DND-41 (cell line): ENCODE measurements around the gene COL23A1.

Experiments
- ATAC-seq: fragments of 200-7000 bp; cut with Tn5 transposase; 3 replicates; pipeline ENCODE4 v1.9.1; 2021; ENCODE audit warnings: low read depth; ENCODE audit not compliant: insufficient read depth
- DNase-seq: peaks from one replicate; pipeline ENCODE4 v3.0.0-alpha.2; 2020
- H2AFZ ChIP-seq: 2 replicates; pipeline ENCODE4 v1.6.0; 2012; ENCODE audit warnings: low read depth, low read length
- H3K27ac ChIP-seq: 2 replicates; pipeline ENCODE4 v1.5.1; 2012; ENCODE audit warnings: low read length, inconsistent platforms
- H3K27me3 ChIP-seq: fragments of 200-600 bp; sonication (generic); 2 replicates; pipeline ENCODE4 v1.6.0; 2012; ENCODE audit warnings: low read length, mild to moderate bottlenecking, inconsistent platforms; ENCODE audit not compliant: insufficient read depth, poor library complexity
- H3K36me3 ChIP-seq: 2 replicates; pipeline ENCODE4 v1.5.1; 2012; ENCODE audit warnings: low read length, inconsistent platforms; ENCODE audit not compliant: insufficient read depth
- H3K4me1 ChIP-seq: 2 replicates; pipeline ENCODE4 v1.5.1; 2012; ENCODE audit warnings: mild to moderate bottlenecking, low read length; ENCODE audit not compliant: insufficient read depth
- H3K4me2 ChIP-seq: 2 replicates; pipeline ENCODE4 v1.6.0; 2012; ENCODE audit warnings: mild to moderate bottlenecking, moderate library complexity, low read length, inconsistent platforms; ENCODE audit not compliant: insufficient read depth
- H3K4me3 ChIP-seq, 2 experiments: fragments of 200-600 bp in 1 of 2; shearing (Covaris generic) in 1 of 2; 2 replicates each; pipeline ENCODE4 v1.5.1; 2012 to 2016; ENCODE audit warnings: inconsistent platforms in 2 of 2, low read length in 2 of 2, mild to moderate bottlenecking in 2 of 2, low read depth in 1 of 2, moderate library complexity in 1 of 2
- H3K79me2 ChIP-seq: 2 replicates; pipeline ENCODE4 v1.6.0; 2012; ENCODE audit warnings: low read length, inconsistent platforms; ENCODE audit not compliant: insufficient read depth
- H3K9ac ChIP-seq: 2 replicates; pipeline ENCODE4 v1.6.0; 2012; ENCODE audit warnings: low read depth, mild to moderate bottlenecking, inconsistent platforms, low read length, moderate library complexity
- H3K9me3 ChIP-seq: 2 replicates; pipeline ENCODE4 v1.5.1; 2012; ENCODE audit warnings: low read length, moderate library complexity, mild to moderate bottlenecking, inconsistent platforms; ENCODE audit not compliant: insufficient read depth, severe bottlenecking
- H4K20me1 ChIP-seq: 2 replicates; pipeline ENCODE4 v1.6.0; 2012; ENCODE audit warnings: low read length; ENCODE audit not compliant: insufficient read depth
- EZH2 ChIP-seq: IDR thresholded peaks from 3 replicates; pipeline ENCODE4 v1.6.1; 2012; ENCODE audit warnings: borderline replicate concordance, low read depth, mild to moderate bottlenecking, moderate library complexity, low read length, inconsistent platforms; ENCODE audit not compliant: severe bottlenecking
- TF ChIP-seq, protein P1 (sequence below): IDR thresholded peaks from 2 replicates; pipeline ENCODE4 v1.5.1; 2012; ENCODE audit warnings: borderline replicate concordance, low read length, moderate library complexity, mild to moderate bottlenecking; ENCODE audit not compliant: poor library complexity, severe bottlenecking; ENCODE audit errors: extremely low read depth

COL23A1 gene

GRCh38 chr5:178441486-178442270 is 148.5 kb downstream of the COL23A1 start:
- Histone ChIP-seq H3K27ac (peak overlapping the region; percentile 93), H3K27me3 (no peaks in the 10 kb centered on the region), H3K36me3 (no peaks in the 10 kb centered on the region), H3K9me3 (no peaks in the 10 kb centered on the region), H3K4me1 (peaks cover 78% of the 10 kb centered on the region), H3K9ac (peak overlapping the region; percentile 64), H3K79me2 (peaks cover 16% of the 10 kb centered on the region), H4K20me1 (no peaks in the 10 kb centered on the region), H2AFZ (peak overlapping the region; percentile 61), H3K4me3 (peak overlapping the region in 1 of 2 experiments; percentile 44; a peak in 2 of 4 replicates), H3K4me2 (peak overlapping the region; percentile 59)
- TF ChIP-seq EZH2: no peak
- TF ChIP-seq, protein P1, sequence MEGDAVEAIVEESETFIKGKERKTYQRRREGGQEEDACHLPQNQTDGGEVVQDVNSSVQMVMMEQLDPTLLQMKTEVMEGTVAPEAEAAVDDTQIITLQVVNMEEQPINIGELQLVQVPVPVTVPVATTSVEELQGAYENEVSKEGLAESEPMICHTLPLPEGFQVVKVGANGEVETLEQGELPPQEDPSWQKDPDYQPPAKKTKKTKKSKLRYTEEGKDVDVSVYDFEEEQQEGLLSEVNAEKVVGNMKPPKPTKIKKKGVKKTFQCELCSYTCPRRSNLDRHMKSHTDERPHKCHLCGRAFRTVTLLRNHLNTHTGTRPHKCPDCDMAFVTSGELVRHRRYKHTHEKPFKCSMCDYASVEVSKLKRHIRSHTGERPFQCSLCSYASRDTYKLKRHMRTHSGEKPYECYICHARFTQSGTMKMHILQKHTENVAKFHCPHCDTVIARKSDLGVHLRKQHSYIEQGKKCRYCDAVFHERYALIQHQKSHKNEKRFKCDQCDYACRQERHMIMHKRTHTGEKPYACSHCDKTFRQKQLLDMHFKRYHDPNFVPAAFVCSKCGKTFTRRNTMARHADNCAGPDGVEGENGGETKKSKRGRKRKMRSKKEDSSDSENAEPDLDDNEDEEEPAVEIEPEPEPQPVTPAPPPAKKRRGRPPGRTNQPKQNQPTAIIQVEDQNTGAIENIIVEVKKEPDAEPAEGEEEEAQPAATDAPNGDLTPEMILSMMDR: no peak
- ATAC-seq (no peak), DNase-seq (no peak)

GRCh38 chr5:178440181-178440580 is 150.0 kb downstream of the COL23A1 start:
- Histone ChIP-seq H3K27me3 (no peaks in the 10 kb centered on the region), H3K4me2 (no peak overlapping the region), H3K79me2 (peaks cover 16% of the 10 kb centered on the region), H3K9me3 (no peaks in the 10 kb centered on the region), H3K36me3 (no peaks in the 10 kb centered on the region), H3K27ac (peak overlapping the region; percentile 75), H3K4me1 (peaks cover 78% of the 10 kb centered on the region), H3K4me3 (no peak overlapping the region), H4K20me1 (no peaks in the 10 kb centered on the region), H3K9ac (no peak overlapping the region), H2AFZ (no peak overlapping the region)
- ATAC-seq (no peak), DNase-seq (no peak)
- TF ChIP-seq, protein P1: no peak
- TF ChIP-seq EZH2: no peak

- no peaks in the 10 kb centered on the region for H3K9me3 ChIP-seq
- TF ChIP-seq EZH2: no peak
- TF ChIP-seq, protein P1: no peak
- H3K4me3 ChIP-seq: no peak overlapping the region
- H2AFZ ChIP-seq: 0 out of 2 replicates have a peak overlapping the region, but pooled peaks have one; percentile 45
- H3K9ac ChIP-seq: peak overlapping the region; percentile 30; the same call in 1 of the 2 replicates
- peak overlapping the region; percentile 75 for H3K27ac ChIP-seq
- DNase-seq (peak; percentile 66), ATAC-seq (0 out of 3 replicates have a peak, but pooled peaks have one; percentile 8)
- H4K20me1 ChIP-seq: no peaks in the 10 kb centered on the region
- H3K27me3 ChIP-seq: no peaks in the 10 kb centered on the region
- H3K36me3 ChIP-seq: no peaks in the 10 kb centered on the region
- H3K4me1 ChIP-seq: peaks cover 74% of the 10 kb centered on the region
- H3K79me2 ChIP-seq: peaks cover 16% of the 10 kb centered on the region
- peak overlapping the region; percentile 20 for H3K4me2 ChIP-seq
Measured at GRCh38 chr5:178439493-178440180, 150.6 kb downstream of the COL23A1 start.
